HG03066 (cell line): ENCODE measurements around the gene GCLC.

Source experiments
- ATAC-seq: cut with Tn5 transposase; IDR thresholded peaks from one replicate; pipeline ENCODE4 v1.9.1; 2021; ENCODE audit warnings: low read depth; ENCODE audit not compliant: unreplicated experiment

The GCLC gene

DNA sequence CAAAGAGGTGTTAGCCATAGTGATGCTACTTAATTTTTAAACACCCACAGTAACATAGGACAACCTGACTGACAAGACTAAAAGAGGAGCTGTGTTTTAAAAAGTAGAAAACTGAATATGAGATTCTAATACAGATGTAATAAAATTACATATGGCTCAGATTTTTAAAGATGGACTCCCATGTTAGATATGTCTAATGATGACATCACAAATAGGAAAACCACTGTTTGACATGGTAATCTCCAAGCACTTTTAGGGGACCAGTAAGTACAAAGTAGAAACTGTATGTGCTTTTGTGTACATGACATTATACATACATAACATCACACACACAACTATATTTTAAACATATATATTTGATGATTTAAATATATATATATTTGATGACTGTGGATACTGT, 16.8 kb downstream of the GCLC start:
- no peak for ATAC-seq

DNA sequence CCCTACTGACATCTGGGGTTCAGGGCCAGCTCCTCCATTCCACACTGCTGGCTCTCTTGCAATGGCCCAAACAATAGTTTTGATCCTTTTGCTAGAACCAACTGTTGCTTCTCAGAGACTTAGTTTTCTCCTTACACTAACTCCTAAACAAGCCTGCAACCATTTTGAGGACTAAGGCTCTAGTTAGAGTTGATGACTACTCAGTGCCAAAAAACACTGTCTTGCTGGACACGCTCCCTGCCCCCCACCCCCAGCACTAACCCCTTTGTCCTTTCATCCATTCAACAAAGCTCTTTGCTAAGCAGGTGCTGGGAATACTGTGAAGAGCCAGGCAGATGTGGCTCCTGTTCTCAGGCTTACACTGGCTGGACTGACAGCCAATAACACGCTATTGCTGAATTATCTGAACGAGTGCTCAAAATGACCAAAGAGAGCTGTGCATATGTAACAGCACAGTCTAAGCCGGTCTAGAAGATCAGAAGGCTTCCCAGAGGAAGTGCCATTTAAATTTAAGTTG, 17.6 kb downstream of the GCLC start:
- ATAC-seq: no peak

DNA sequence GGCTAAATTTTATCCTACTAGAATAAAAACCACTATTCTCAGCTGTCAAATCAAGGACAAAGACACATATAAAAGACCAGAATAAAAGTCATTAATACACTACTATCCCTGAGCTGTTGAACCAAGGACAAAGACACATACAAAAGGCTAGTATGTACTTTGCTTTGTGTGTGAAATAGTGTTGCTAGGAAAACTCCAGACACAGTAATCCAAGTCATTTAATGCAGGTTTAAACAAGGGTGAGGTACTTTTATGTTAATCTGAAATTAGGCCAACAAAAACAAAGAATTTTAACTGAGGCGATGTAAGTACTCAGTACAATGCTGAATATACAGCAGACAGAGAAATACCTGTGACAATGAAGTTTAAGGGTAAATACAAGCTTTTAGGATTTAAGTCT, 18.9 kb downstream of the GCLC start:
- ATAC-seq: no peak

DNA sequence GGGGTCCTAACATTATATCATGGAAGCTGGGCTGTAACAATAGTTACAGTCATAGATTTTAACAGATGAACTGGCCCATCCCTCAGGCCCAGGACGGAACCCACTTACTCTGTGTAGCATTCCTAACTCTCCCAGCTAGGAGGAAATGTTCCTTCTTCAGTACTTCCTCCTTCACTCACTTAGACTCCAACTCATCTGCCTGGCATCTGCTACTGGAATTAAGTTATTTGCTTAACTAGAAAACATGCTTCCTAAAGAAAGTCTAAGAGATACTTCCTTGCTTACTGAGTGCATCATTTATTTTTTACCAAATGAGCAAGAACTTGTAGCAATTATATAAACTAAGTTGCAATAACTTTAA, 20.5 kb downstream of the GCLC start:
- ATAC-seq: no peak

DNA sequence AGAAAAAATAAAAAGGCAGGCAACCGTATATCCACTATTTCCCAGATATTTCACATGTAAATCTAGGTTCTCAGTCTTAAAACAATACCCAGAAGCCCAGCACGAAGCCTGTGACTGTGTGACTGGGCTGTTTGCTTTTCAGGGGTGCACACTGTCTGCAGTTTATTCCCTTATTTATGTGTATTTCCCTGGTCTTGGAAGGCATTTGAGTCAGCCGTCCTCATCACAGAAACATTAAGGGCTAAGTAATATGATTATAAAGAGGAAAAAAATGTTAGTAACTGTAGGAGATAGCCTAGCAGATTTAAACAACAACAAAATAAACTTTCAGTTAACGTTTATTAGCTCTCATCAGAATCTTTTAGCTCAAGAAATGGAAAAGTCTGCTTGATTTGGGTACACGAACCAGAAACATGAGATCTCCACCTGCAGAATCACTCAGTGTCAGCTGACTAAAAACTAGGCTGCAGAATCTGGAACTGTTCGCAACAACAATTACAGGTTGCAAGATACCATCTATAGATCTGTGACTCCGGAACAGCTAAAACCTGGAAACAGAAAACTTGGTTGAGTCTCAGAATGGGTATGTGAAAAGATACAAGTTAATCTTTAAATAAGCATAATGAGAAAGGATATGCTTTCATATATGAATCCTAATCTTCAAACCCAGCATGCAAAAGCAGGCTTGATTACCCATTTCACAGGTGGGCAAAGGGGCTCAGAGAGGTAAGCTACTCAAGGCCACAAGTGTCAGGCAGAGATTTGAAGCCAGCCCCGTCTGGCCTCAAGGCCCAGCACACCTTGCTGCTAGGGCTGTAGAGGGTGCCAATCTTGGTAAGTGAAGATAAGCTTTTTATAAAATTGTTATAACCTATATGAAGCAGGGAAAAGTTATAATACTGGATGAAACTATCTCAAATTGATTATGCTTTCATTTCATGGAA, 21.1 kb downstream of the GCLC start:
- no peak for ATAC-seq

DNA sequence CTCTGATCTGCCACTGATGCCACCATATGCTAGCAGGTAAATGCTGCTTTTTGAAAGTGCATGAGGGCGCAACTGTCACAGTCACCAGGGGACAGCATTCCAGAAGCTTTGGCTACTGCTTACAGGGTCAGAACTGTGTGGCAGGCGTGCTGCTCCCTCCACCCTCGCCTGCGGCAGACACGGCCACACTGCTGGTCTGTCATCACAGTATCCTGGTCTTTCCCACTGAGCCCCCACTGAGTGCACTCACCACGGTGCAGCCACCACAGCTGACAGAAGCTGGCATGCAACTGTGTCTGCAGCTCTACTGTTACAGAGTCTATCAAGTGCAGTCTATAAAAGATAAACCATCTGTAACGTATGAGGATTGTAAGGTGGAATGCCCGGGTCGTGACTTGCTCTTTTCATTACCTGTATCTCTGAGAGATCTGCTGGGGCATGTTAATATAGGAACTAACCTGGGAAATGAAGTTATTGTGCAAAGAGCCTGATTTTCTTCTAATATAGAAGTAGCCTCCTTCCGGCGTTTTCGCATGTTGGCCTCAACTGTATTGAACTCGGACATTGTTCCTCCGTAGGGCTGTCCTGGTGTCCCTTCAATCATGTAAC, 24.5 kb downstream of the GCLC start:
- no peak for ATAC-seq

DNA sequence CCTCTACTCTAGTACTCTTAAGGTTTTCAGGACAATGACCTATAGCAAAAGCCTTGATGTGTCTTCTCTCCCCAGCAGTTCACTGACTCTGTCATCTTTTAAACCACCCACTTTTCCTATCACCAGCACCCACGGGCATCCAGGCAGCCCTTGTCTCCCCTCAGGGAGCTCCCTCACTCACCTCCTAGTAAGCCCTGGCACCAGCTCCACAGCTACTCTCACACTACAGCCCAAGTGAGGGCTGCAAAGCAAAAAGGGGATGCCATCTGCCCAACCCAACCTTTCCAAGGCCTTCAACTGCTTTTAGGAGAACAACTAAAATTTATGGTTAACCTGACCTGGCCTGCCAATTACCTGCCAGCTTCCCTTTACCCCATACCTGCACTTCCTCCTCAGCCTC, 26.0 kb downstream of the GCLC start:
- ATAC-seq: no peak

DNA sequence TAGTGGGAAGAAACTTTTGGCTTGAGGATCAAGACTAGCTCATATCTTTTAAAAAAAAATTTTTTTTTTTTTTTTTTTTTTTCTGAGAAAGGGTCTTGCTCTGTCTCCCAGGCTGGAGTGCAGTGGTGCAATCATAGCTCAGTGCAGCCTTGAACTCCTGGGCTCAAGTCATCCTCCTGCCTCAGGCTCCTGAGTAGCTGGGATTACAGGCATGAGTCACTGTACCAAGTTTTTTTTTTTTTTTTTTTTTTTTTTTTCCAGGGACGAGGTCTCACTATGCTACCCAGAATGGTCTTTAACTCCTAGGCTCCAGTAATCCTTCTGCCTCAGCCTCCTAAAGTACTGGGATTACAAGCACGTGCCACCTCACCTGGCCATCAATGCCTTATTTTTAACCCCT, 27.9 kb downstream of the GCLC start:
- ATAC-seq: no peak

DNA sequence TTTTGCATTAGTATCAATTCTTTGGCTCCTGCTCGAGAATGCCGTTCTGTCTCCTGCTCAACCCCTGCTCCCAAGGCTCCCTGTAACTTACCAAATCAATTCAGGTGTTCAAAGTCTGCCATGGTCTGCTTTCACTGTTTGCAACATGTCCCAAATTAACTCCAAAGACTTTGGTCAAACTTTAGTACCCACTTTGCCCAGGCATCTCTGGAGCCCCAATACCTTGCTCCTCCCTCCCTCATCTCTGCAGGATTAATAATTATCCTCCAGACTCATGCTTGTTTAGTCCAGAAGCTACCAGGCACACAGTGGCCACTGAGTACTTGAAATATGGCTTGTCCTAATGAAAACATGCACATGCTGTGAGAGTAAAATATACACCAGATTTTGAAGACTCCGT, 30.2 kb downstream of the GCLC start:
- ATAC-seq: no peak

DNA sequence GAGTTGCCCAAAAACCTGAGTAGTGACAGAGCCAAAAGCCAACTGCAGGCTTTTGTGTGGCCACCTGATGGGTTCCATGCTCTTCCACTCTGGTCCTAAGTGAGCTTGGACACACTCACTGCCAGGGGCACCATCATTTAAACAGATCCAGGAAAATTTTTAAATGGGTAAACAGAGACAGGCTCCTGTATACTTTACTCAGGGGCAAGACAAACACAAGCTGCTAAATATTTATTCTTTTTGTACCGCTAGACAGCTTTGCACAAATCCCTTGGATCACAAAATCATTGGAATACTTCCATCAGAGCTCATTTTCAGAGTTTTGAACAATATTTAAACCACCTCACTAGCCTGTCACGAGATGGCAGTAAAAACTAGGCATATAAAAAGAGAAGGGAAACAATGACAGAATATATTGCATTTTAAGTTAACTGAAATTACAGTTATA, 31.4 kb downstream of the GCLC start:
- no peak for ATAC-seq

DNA sequence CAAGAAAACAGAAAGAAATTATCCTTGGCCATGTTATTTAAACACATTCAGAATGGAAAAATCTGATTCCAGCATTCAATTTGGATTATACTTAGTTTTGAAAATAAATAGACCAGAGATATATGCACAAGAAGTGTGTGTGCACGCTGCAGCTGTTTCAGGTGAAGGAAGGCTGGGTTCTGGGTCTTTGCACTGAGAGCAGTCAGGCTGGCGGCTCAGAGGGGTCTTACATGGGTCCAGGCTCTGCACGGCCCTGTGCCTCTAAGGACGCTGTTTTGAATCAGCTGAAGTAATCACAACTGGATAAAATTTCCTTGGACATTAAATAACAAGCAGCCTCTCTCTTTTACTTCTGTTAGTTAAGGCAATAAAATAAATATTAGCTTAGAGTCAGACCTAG, 31.8 kb downstream of the GCLC start:
- ATAC-seq: no peak

DNA sequence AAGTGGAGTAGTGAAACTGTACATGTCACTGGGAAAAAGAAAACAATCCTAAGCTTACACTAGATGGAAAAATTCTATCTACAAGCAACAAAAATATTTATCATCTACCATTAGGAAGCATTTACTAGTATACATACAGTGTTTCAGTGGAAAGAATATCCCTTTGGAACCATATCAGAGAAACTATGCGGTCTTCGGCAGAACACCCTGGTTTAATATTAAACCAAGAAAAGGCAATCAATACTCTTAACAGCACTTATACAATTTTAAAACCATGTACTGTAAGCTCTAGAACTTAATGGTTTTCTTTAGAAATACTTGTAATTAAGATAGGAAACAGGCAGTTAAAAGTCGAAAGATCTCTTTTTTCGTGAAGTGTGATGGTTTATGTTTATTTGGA, 32.3 kb downstream of the GCLC start:
- no peak for ATAC-seq

DNA sequence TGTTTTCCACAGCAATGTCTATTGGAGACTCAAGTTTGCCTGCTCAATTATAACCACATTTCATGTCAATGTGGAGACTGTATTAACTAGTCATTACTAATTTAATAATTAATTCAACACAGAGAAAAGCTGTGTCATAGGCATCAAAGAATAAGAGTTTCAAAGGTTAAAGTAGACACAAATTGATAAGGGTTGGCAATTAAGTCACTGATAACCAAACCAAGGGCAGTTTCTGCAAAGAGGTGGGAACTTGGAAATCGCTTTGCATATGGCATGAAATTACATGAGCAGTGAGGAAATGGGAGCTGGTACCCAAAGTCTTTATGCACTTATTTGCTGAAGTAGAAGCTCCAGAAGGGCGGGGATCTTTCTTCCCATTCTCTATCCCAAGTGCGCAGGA, 34.2 kb downstream of the GCLC start:
- ATAC-seq: no peak

DNA sequence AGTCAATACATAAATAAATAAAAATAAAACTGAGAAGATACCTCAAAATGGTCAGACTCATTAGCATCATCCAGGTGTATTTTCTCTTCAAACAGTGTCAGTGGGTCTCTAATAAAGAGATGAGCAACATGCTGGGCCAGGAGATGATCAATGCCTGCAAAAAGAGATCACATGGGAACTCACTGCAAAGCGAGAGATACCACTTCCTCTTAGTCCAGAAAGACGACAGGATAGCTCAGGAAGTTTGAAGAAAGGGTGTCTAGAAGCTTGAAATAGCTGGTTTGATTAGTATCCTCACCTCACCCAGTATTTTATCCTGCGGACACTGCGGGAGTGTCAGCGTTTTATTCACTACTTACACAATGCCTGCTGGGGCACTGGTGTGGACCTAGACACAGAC, 38.0 kb downstream of the GCLC start:
- ATAC-seq: no peak

DNA sequence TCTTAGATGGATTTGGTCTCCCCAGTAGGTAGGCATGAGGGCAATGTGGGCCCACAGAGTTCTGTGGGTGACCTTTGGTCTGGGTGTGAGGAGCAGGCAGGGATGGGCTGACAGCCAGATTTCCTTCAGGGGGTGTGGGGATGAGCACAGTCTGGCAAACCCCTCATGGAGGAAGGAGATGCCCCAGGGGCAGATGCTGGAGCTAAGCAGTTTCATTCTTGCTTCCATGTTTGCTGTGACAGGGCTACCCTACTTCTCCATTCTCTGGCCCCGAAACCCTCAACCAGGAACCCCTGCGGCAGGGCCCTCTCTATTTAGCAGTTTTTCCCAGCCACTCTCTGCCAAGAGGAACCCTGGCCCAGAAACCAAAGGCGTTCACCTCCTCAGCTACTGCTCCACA, 40.4 kb downstream of the GCLC start:
- ATAC-seq: no peak

DNA sequence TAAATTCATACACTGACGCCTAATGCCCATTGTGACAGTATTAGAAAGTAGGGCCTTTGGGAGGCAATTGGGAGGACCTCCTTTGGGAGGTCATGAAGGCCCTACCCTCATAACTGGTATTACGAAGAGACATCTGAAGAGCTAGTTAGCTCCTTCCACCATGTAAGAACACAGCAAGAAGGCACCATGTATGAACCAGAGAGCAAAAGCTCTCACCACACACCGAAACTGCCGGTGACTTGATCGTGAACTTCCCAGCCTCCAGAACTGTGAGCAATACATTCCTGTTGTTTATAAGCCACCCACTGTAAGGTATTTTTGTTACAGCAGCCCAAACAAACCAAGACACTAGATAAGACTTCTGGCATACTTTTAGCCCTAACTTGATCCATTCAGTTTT, 41.8 kb downstream of the GCLC start:
- no peak for ATAC-seq

DNA sequence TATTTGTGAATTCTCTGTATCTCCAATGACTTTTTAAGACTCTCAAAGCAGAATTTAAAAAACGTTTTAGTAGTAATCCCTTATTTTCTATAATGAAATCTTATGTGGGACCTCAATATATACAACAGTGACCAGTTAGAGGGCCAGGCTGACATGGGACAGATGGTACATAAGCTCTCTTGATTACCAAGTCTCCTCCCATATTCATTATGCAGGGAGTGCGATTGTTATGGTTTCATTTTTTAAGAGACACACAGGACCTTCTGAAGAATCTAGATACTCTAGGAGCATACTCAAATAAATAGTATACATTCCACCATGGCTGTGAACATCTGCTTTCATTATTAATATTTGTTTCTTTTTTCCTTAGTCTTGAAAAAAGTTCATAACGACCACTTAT, 43.5 kb downstream of the GCLC start:
- ATAC-seq: no peak

DNA sequence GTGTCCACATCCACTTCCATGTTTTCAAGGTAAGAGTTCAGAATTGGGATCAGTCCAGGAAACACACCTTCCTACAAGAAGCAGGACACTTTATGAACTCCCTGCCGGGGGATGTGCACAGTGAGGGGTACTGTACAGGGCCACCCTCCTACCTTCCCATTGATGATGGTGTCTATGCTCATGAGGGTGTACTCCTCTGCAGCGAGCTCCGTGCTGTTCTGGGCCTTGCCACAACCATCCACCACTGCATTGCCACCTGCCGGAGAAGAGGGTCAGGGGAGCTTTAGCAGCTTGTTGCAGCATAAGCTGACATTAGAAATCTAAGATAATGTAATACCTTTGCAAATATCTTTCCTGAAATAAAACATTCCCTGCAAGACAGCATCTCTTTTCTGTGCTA, 44.8 kb downstream of the GCLC start:
- no peak for ATAC-seq

DNA sequence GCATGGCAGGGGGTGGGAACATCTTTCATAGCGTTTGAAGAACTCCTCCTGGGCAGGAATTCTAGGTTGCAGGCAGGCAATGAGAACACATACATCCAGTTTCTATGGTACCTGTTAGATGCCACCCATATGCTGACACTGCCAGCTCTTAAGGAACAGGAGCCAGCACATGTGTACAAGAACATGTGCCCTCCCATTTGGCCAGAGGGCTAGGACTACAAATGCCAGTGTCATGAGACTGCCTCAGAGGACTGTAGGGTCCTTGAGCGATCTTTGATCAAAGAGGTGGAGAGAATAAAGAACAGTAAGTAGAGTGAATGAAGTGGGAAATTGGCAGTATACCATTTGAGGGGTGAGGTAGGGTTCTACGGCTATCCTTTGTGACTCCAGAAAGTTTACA, 45.8 kb downstream of the GCLC start:
- no peak for ATAC-seq

DNA sequence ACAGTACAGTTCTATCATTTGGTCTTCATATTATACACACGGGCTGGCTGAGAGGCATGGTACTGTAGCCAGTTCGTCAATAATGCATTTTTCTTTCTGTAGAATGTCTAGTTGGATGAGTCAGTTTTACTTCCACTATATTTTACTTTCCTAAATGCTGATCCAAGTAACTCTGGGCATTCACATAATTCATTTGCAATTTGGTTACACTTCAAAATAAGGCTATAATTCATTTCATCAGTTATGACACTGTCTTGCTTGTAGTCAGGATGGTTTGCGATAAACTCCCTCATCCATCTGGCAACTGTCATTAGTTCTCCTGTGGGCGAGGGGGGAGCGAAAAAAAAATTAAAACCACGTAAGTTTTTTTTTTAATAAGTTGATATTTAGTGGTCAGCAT, 46.3 kb downstream of the GCLC start:
- no peak for ATAC-seq

DNA sequence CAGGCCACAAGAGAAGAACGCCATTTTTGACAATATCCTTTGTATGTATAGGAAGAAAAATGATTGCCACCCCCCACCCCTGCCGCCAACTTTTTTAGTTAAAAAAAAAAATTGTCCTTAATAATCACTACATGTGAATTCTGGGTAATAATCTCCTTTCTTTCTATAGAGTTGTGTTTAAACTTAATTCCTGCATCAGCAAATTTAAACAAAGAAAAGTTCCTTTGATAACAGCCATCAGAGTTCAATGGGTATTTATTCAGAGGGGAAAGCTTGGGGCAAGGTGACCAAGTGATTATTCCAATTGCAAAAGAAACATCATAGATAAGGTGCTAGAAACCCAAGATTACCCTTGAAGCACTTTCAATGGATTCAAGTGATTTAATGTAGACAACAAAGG, 47.0 kb downstream of the GCLC start:
- ATAC-seq: no peak

DNA sequence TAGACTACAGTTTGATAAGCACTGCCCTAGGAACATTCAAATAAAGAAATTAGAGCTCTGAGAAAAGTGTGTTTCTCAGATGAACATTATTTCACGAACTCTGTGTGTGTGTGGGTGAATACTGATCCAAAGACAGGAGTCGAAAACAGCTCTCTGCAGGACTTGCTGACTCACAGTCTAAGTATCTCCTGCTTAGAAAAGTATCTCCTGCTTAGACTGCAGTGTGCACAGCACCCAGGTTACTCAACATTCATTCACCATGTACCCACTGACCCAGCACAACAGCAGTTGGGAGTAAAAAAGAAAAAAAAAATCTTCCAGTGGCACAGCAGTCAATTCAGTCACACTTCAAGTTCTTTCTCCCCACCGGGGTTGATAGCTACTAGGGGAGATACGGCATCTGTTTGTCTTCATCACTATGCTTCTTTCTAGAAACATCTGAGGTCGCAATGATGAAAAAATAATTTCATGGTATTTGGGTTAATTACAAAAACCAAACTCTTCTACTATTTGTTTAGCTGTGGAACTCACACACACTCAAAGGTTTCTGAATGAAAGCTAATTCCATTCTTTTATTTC, 48.0 kb downstream of the GCLC start:
- ATAC-seq: no peak
